HG03066 (cell line): ENCODE measurements around the gene BBIP1.
A peak's percentile ranks its signal among the peaks of the same experiment; 100 is the strongest.

Source experiments
- ATAC-seq: cut with Tn5 transposase; IDR thresholded peaks from one replicate; pipeline ENCODE4 v1.9.1; 2021; ENCODE audit warnings: low read depth; ENCODE audit not compliant: unreplicated experiment

Gene BBIP1, protein sequence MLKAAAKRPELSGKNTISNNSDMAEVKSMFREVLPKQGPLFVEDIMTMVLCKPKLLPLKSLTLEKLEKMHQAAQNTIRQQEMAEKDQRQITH

DNA sequence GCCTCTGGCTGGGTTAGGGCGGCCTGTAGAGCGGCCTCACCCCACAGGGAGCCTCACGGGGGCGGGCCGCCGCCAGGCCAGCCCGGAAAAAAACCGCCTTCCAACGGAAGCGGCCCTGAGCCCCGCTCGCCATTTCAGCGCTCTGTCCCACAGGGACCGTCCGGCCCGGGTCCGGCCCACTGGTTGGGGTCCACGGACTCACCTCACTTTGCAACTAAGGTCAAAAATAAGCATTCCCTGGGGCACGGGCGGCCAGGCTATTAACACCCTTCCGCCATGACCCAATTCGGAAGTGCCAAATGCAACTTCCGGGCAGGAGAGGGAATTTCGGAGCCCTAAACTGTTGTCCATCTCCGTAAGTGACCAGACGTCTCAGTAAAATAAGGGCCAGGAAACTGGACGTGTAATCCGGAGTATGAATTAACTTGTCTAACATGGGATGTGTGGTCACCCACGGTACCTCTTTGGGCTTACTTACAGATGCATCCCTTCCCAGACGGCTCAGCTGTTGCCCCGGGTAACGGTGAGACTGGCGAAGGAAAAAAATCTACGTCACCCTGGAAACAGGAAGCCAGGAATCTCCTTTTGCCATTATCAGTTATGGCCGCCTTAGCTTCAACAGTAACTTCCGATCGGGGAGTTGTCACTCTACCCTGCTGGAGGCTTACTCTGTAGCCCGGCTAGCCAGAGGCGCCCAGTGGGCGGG lies at the start of gene BBIP1:
BBIP1 (minus strand) TSS at position 538 of the 706 bp plus-strand sequence. CDS start 1,023 bp downstream, outside the sequence.
- ATAC-seq, result peak; percentile 77

- no peak for ATAC-seq
Measured at GRCh38 chr10:110967645-110968044, 48.7 kb upstream of the BBIP1 start.

GRCh38 chr10:110967009-110967630 lies 48.1 kb upstream of the BBIP1 start:
- no peak for ATAC-seq

DNA sequence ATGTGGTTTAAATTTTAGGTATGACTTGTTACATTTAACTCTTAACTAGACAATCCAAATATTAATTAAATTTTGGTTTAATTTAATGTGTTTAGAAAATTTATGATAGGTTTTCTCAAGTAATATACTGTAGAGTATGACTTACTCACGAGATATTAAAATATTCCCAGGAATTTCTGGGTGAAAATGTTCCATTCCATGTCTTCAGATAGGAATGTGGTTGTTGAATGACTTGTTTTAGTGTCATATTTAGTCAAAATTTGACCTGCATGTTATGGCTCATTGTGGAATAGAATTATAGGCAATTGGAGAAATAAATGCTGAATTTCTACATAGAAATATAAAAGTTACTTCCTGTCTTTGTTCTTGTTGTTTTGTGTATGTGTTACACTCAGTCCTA lies 47.2 kb upstream of the BBIP1 start:
- ATAC-seq, result no peak

DNA sequence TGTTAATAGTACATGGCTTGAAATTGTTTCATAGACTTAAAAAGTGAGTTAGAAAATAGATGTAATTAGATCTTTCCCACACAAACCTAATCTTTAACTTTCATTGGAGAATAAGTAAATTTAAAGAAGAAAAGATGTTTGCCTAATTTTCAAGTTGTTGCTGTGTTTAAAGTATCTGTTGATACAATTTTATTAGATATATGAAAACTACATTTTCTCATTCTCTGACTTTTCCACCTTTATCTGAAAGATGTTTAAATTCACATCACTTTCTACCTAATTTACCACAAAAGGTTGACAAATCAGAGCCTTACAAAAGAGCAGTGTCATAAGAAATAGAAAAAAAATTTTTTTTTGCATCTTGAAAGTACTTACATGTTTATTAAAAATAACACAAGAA lies 46.2 kb upstream of the BBIP1 start:
- no peak for ATAC-seq

GRCh38 chr10:110964681-110965080 lies 45.7 kb upstream of the BBIP1 start:
- ATAC-seq, result no peak

GRCh38 chr10:110963162-110963561 lies 44.2 kb upstream of the BBIP1 start:
- no peak for ATAC-seq

DNA sequence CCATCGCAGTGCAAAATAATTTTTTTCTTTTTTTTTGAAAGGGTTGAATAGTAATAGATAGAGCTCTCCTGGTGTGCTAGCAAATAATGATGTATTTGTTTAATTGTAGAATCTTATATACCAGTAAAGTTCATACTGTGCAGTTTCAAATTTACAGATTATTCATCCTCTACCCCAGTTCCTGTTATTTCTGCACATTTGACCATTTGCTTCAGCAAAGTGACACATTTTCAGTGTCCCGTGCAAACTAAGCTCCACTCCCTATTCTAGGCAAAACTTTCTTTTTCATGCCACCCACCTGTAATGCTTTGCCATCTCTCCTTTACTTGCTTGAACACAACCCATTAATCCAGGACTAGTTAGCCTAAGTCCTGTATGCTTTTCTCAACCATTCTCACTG lies 43.5 kb upstream of the BBIP1 start:
- ATAC-seq, result no peak

DNA sequence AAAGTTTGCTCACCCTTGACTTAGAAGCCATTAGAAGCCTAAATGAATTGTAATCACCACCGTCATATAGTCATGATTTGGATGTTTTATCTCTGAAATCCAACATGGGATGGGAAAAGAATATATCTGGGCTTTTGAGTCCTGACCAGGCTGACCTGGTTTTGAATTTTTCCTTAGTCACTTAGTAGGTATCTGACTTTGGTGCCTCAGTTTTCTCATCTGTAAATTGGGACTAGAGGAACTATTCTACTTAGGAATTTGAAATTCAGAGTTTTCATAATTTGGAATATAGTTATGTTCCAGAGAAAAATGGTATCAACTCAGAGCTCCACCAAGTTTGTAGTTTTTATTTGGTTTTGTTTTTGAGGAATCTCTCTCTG lies 41.3 kb upstream of the BBIP1 start:
- no peak for ATAC-seq

DNA sequence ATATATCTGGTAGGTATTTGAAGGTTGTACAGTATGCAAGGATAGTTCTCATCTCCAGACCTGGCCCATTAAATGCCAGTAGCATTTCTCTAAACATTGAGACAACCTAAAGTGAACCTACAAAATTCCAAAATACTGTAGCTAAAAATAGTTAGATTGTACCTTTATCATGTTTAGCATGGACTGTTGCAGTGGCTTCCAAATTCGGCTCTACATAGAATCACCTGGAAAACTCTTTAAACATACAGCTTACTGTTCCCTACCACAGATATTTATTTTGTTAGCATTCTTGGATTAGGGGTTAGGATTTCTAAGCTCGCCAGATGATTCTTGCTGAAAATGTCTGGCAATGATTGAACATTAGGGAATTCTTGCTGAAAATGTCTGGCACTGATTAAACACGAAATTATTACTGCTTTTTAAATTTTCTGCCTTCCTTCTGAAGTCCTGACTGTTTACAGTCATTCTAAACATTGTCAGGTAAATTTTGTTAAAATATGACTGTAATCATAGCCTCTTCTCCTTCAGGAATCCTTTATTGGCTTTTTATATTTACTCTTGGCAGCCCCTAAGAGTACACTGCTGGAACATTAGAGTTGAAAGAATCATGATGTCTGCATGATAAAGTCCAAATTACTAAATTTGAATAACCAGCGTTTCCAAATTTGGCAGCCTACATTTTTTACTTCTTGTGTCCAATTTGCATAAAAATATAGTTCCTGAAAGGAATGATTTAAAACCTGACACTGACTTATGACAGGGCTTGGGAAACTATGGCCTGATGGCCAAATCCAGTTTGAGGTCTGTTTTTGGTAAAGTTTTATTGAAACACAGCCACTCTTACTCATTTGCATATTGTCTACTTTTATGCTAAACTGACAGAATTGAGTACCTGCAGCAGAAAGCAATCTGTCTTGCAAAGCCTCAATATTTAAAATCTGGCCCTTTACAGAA lies 40.7 kb upstream of the BBIP1 start:
- no peak for ATAC-seq

GRCh38 chr10:110957606-110958005 lies 38.6 kb upstream of the BBIP1 start:
- no peak for ATAC-seq

DNA sequence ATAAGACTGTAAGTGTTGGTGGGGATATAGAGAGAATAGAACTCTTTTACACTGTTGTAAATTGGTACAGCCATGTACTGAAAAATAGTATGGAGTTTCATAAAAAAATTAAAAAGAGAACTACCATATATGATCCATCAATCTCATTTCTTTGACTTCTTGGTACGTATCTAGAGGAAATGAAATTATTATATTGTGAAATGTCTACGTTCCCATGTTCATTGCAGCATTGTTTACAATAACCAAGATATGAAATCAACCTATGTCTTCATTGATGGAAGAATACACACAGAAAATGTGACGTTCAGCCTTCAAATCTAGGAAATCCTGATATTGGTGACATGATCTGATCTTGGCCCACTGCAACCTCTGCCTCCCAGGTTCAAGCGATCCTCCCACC lies 32.4 kb upstream of the BBIP1 start:
- ATAC-seq, result no peak

- ATAC-seq, result no peak
Measured at GRCh38 chr10:110947061-110947595, 28.1 kb upstream of the BBIP1 start.

DNA sequence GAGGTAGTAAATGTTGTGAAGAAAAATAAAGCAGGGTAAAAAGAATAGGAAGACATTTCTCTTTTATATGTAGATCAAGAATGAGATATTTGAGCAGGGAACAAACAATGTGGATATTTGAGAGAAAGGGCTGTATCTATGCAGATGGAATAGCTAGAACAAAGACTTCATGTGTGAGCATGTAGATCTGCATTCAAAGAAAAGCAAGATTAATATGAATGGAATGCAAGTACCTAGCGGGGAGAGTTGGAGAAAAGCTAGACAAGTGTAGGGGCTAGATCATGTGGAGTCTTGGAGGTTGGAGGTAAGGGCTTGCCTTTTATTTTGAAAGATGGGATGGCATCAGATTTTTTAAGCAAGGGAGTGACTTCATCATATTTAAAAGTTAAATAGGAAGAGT lies 27.5 kb upstream of the BBIP1 start:
- ATAC-seq, result no peak

DNA sequence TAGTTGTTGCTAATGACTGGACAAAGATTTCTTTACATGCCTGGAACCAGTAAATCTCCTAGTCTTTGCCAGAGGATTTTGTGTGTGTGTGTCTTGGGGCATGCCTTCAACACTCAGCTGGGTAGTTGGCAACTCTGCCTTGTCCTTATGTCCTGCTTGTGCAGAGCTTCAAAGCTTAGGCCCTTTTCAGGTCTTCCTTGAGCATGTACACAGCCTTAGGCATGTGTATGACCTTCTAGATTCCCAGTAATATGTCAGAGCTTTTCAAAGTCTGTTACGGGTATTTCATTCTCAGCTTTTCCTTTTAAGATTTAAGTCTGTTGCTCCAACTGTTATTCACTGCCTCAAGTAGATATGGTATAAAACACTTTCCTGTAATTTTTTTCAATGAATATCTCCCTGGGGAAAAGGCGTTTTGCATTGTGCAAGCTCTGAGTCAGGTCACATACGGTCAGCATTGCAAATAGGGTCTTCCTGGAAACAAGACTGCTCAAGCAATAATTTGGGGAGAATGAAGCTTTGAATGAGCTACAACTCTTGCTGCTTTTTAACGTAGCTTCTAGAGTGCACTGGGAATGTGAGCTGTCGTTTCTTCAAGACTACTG lies 25.9 kb upstream of the BBIP1 start:
- no peak for ATAC-seq

- no peak for ATAC-seq
Measured at GRCh38 chr10:110939419-110939818, 20.4 kb upstream of the BBIP1 start.

DNA sequence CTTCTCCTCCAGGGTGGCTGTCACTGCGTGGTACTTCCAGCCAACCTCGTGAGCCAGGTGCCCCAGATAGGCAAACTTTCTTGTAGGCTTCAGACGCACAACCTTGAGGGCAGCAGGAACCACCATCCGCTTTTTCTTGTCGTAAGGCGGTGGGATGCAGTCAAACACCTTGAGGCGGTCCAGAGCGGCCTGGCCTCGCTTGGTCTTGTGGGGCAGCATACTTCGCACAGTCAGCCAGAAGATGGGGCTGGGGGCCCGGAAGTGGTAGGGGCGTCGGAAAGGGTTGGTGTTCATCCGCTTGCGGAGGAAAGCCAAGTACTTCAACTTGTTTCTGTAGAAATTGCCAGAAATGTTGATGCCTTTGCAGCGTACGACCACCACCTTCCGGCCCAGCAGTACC lies 17.8 kb upstream of the BBIP1 start:
- no peak for ATAC-seq

DNA sequence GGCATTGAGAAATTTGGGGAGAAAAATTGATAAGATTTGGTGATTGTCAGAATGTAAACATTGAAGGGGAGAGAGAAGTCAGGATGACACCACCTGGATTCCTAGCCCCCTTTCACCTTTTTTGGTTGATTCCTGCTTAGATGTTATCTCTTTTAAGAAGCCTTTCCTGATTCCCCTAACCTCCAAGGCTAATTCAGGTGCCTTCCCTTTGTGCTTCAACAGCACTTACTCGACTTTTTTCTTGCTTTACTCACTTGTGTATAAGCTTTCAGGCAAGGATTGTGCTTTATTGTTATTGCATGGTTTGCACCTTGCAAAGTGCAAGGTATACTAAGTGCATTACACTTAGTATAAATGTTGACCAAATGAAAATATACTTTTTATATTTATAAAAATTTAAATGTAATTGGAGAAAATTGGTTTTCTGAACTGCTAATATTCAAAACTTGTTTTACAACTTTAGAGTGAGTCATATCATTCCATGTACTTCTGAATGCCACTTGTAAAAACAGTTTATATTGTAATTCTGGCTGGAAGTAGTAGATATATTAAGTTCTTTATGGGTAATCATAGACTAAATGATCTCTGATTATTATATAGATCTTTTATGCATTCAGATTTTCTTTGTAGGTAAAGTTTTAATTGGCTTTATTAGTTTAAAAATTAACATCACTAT lies 13.7 kb upstream of the BBIP1 start:
- no peak for ATAC-seq

- no peak for ATAC-seq
Measured at GRCh38 chr10:110931769-110932381, 12.9 kb upstream of the BBIP1 start.

DNA sequence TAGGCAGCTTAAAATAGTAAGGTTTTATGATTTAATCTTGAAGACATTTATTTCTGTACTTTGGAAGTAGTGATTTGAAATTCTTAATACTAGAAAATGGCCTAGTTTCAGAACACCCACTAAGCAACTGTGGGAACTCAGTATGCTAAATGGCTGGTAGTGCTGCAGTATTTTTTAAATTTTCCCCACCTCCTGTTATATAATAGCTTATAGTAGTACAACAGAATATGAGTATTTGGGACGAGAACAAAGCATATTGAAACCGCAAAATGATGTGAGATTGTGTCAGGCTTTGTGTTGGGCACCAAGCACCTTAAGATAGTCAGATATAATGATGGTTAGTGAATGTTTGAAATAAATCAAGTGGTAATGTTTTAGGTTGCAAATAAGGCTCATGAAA lies 8.5 kb upstream of the BBIP1 start:
- no peak for ATAC-seq
